GM13976 (cell line): Measurements from ENCODE around the gene NKX1-1.

ENCODE experiments used
- DNase-seq: peaks from one replicate; pipeline ENCODE4 v3.0.0; 2012; ENCODE audit warnings: low spot score
- CTCF ChIP-seq: IDR thresholded peaks from 2 replicates; pipeline ENCODE4 v1.5.1; 2012; ENCODE audit warnings: borderline replicate concordance, mild to moderate bottlenecking; ENCODE audit not compliant: insufficient read depth; ENCODE audit errors: extremely low read depth, missing control alignments, control extremely low read depth
- in situ Hi-C: fragments of 300-500 bp; cut with MboI; formaldehyde crosslinking; loops from one replicate; pipeline ENCODE4 v1.12.0; 2022; ENCODE audit warnings: low sequenced_read_pairs, mixed read lengths, inconsistent platforms; ENCODE audit not compliant: unreplicated experiment

NKX1-1 gene

GRCh38 chr4:1360423-1361283 is 45.6 kb downstream of the NKX1-1 start:
- no peak for TF ChIP-seq CTCF
- in situ Hi-C loops = no loop called here
- DNase-seq = no peak

GRCh38 chr4:1359976-1360375 is 46.3 kb downstream of the NKX1-1 start:
- no peak for DNase-seq
- in situ Hi-C loops = no loop called here
- TF ChIP-seq CTCF = no peak

DNA sequence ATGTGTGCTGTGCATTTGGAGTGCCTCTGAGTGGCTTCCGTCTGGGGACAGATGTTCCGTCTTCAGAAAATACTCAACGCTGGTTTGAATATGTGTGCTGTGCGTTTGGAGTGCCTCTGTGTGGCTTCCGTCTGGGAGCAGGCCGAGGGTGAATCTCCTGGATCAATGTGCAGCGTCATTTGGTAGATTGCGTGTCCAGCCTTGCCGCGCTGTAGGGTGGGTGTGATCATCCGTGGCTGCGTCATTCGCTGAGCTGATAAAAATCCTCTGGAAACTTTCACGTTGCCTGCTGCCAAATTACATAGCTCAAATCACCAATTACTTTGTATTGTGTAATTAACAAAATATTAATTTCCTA is 47.1 kb downstream of the NKX1-1 start:
- no peak for DNase-seq
- in situ Hi-C loops = no loop called here
- TF ChIP-seq CTCF = no peak

DNA sequence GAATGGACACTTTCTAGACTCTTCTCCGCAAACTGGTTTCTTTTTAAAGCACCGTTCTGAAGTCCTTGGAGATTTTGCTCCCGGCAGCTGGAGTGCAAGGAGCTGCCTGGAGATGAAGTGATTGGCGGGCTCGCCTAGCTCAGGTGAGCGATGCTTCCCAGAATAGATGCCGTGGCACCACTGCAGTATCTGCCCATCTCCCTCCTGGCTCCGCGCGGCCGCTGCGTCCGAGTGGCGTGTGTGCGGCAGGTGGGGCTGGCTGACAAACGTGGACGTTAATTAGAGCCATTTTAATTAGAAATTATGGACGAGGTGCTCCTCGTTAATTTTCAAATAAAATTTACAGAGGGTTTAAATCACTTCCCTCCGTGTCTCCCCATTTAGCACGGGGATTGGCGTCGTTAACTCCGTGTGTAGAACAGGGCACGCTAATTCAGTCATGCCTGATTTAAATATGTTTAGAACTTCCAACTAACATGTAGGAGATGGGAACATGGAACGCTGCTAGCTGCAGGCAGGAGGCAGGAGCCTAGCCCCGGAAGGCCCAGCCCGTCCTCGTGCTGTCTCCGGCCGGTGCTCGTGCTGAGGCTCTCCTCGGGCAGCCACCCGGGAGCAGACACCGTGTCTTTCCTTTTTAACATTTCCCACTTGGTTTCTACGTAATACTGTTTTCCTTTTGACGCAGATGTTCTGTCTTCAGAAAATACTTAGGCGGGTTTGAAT is 47.7 kb downstream of the NKX1-1 start:
- no peak for DNase-seq
- in situ Hi-C loops = no loop called here
- TF ChIP-seq CTCF = no peak

GRCh38 chr4:1357356-1358248 is 48.6 kb downstream of the NKX1-1 start:
- no peak for TF ChIP-seq CTCF
- in situ Hi-C loops = no loop called here

More at GRCh38 chr4:1357356-1358248, 48.6 kb downstream of the NKX1-1 start:
- DNase-seq = no peak
